Measurements from ENCODE around the gene KCNH1.
A peak's percentile ranks its signal among the peaks of the same experiment; 100 is the strongest.

The KCNH1 gene

GRCh38 chr1:211135342-211135950 is 1.5 kb upstream of the KCNH1 start (continued):
- TF ChIP-seq CTCF (tag by site-specific recombination; IDR thresholded peaks at IDR 0.05) (peak; percentile 65), ZNF792 (tag by site-specific recombination; IDR thresholded peaks at IDR 0.05) (no peak), ZNF549 (tag by site-specific recombination; IDR thresholded peaks at IDR 0.05) (no peak)

- ChIA-PET CTCF (interaction anchor here (0.8 to 6.6 kb wide), 33 partner anchors 9 to 759 kb away, joined by 3 to 136 read pairs (median 5); no protein-coding TSS in a partner anchor), POLR2A (no interaction called here)
- H3K27ac ChIP-seq (ENCODE audit: extremely low read depth, low read depth, low read length), result no peak overlapping the region; the same call in 1 of the 2 replicates
- TF ChIP-seq ZNF692 (tag by site-specific recombination; IDR thresholded peaks at IDR 0.05), result 0 out of 2 replicates have a peak, but pooled peaks have one; percentile 3
- TF ChIP-seq SP3 (tag by site-specific recombination; IDR thresholded peaks at IDR 0.05), result peak; percentile 51; the same call in 1 of the 2 replicates
- peak; percentile 73 for TF ChIP-seq PRDM10 (tag by site-specific recombination; IDR thresholded peaks at IDR 0.05)
- TF ChIP-seq ZNF610 (tag by site-specific recombination; IDR thresholded peaks at IDR 0.05; ENCODE audit: borderline replicate concordance), result peak; percentile 15; the same call in 1 of the 2 replicates
- TF ChIP-seq HIC1 (tag by site-specific recombination; IDR thresholded peaks at IDR 0.05), result 0 out of 2 replicates have a peak, but pooled peaks have one; percentile 38
- TF ChIP-seq ZSCAN23 (tag by site-specific recombination; IDR thresholded peaks at IDR 0.05), result no peak
- no peak for TF ChIP-seq KLF16 (tag by site-specific recombination; IDR thresholded peaks at IDR 0.05)
- TF ChIP-seq ZNF423 (tag by site-specific recombination; IDR thresholded peaks at IDR 0.05), result peak; percentile 67
- TF ChIP-seq ZNF341 (tag by site-specific recombination; IDR thresholded peaks at IDR 0.05; ENCODE audit: low read depth), result peak; percentile 76
- TF ChIP-seq PRDM1 (tag by site-specific recombination; IDR thresholded peaks at IDR 0.05), result peak; percentile 33; the same call in 1 of the 2 replicates
- no peaks in the 10 kb centered on the region for H3K36me3 ChIP-seq (ENCODE audit: control insufficient read depth in 2 of 2, insufficient read depth in 1 of 2, low read length in 2 of 2)
- peak overlapping the region; percentile 43 for H3K4me3 ChIP-seq (ENCODE audit: low read depth, low read length)
- H3K4me1 ChIP-seq (ENCODE audit: control insufficient read depth, insufficient read depth, low read length), result no peaks in the 10 kb centered on the region
- H3K9me3 ChIP-seq (ENCODE audit: control insufficient read depth, insufficient read depth, low read depth, low read length), result no peaks in the 10 kb centered on the region
Measured at GRCh38 chr1:211133393-211133835, 534 bp downstream of the KCNH1 start.

Data from HEK293 (cell line).